ENCODE results near the gene BOD1L1. TPM values are rescaled to one million over a fixed set of nuclear protein-coding genes. Genes with fewer than 3 reads are reported as not detected.

Gene BOD1L1
- total RNA-seq, 4 donors from 2014 or later, result 34.6 to 45.3 (median 35.4) TPM

DNA sequence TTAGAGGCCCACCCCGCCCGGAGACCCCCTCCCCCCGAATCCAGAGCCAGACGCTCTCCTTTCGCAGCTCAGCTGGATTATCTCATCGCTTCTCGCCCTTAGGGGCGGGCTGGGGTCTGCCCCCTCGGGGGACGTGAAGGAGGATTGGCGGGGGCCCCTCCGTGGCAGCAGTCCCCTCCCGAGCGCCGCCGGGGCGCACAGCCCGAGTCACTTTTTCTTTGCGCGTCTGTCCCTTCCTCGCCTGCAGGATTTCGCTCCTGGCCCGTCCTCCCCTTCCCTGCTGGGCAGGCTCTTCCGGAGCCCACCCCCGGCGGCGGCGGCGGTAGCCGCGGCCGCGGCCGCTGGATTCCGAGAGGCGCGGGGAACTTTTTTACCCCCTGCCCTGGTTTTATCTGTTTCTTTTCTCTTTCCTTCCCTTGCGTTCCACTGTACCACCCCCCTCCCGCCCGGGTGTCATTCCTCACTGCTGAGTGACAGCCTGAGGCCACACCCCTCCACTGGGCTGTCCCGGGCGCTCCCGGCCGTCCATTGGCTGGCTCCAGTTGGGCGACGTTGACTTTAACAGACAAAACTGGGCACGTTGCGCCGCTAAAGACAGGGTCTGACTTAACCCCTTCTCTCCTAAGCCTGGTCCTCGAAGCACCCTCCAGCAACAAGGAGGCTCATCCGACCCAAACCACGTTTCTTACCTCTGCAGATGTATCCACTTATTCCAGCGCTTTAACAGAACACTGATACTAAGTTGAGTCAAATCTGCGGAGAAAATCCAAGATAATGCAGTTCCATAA, 82.7 kb downstream of the BOD1L1 start:
- peak overlapping the region; percentile 35 to 58 for H3K4me3 ChIP-seq
- peaks cover 100% of the 10 kb centered on the region for H3K27me3 ChIP-seq
- WGBS, 2 donors (ENCODE audit: low coverage in 1 of 2), result 0 to 1% methylated on average over 14 to 38 of the region's 54 CpGs
- peak overlapping the region in 3 of 4 donors; percentile 47 to 74 (median 50) for H3K27ac ChIP-seq
- TF ChIP-seq, protein P1, sequence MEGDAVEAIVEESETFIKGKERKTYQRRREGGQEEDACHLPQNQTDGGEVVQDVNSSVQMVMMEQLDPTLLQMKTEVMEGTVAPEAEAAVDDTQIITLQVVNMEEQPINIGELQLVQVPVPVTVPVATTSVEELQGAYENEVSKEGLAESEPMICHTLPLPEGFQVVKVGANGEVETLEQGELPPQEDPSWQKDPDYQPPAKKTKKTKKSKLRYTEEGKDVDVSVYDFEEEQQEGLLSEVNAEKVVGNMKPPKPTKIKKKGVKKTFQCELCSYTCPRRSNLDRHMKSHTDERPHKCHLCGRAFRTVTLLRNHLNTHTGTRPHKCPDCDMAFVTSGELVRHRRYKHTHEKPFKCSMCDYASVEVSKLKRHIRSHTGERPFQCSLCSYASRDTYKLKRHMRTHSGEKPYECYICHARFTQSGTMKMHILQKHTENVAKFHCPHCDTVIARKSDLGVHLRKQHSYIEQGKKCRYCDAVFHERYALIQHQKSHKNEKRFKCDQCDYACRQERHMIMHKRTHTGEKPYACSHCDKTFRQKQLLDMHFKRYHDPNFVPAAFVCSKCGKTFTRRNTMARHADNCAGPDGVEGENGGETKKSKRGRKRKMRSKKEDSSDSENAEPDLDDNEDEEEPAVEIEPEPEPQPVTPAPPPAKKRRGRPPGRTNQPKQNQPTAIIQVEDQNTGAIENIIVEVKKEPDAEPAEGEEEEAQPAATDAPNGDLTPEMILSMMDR (IDR thresholded peaks at IDR 0.05), result no peak
- TF ChIP-seq POLR2A (IDR thresholded peaks at IDR 0.05), result peak in 1 of 2 donors; percentile 8
- TF ChIP-seq EP300 (IDR thresholded peaks at IDR 0.05), result no peak
- no peak for TF ChIP-seq POLR2AphosphoS5 (IDR thresholded peaks at IDR 0.05)
- ATAC-seq, result peak; percentile 81
- peaks cover 0 to 10% (median 0%) of the 10 kb centered on the region in 3 donors for H3K9me3 ChIP-seq
- no peaks in the 10 kb centered on the region for H3K36me3 ChIP-seq
- H3K4me1 ChIP-seq, result peaks cover 0 to 79% (median 35%) of the 10 kb centered on the region in 3 donors

- TF ChIP-seq POLR2AphosphoS5 (IDR thresholded peaks at IDR 0.05) (no peak), EP300 (IDR thresholded peaks at IDR 0.05) (no peak), POLR2A (IDR thresholded peaks at IDR 0.05) (no peak)
- TF ChIP-seq, protein P1 (IDR thresholded peaks at IDR 0.05), result no peak
- Histone ChIP-seq H3K36me3 (no peaks in the 10 kb centered on the region), H3K27ac (peak within 1 kb of the TSS in 3 of 4 donors; percentile 47 to 74 (median 50)), H3K27me3 (peaks cover 100% of the 10 kb centered on the region), H3K9me3 (peaks cover 0 to 14% (median 0%) of the 10 kb centered on the region in 3 donors), H3K4me1 (peaks cover 0 to 83% (median 35%) of the 10 kb centered on the region in 3 donors), H3K4me3 (peak within 1 kb of the TSS; percentile 35 to 58)
- peak; percentile 15 for ATAC-seq
- 0% methylated on average over 4 of the region's 96 CpGs; no CpG with 5 or more reads in 1 of the 2 donors for WGBS, 2 donors (ENCODE audit: low coverage in 1 of 2)
Measured at GRCh38 chr4:13543839-13544605, 83.5 kb downstream of the BOD1L1 start, which contains the start of gene NKX3-2. TSS of gene NKX3-2 (minus strand) at chr4:13544508. CDS start at chr4:13544414, 94 bp downstream.

DNA sequence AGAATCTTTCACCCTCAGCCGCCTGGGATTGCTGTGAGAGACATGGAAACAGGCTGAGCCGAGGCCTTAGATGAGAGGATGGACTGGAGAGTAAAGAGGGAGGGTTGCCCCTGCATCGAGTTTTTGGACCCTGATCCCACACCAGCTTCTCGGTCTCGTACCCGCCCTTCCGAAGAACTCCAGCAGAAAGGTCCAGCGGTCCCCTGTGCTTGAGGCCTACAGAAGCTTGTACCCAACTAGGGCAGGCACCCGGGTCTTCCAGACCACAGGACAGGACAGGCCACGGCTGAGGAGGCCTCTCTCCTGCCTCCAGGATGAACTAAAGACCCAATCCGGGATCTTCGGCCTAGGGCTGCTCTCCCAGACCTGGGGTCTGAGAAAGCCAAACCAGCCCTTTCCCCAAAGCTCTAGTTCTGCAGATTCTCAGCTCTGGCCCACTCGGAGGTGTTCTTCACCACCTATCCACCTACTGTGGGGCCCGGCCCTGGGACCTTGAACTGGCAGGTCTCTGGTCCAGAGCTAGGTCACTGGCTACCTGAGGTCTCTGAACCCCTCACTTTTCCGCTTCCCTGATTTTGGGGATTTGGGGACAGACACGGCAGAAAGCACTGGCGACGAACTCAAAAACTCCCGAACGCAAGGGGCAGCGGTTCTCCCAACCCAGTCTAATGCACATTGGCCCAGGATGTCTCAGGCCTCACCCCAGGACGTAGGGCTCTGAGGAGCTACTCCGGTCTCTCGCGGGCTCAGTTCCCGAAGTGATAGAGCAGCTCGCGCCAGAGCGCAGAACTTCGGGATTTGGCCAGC, 84.3 kb downstream of the BOD1L1 start:
- Histone ChIP-seq H3K4me3 (peak overlapping the region; percentile 35 to 58), H3K27me3 (peaks cover 100% of the 10 kb centered on the region), H3K9me3 (peaks cover 0 to 20% (median 0%) of the 10 kb centered on the region in 3 donors), H3K36me3 (no peaks in the 10 kb centered on the region), H3K27ac (peak overlapping the region in 2 of 4 donors; percentile 50 to 74), H3K4me1 (peaks cover 0 to 85% (median 35%) of the 10 kb centered on the region in 3 donors)
- no peak for ATAC-seq
- WGBS, 2 donors (ENCODE audit: low coverage in 1 of 2), result 70% methylated on average over 7 of the region's 30 CpGs; no CpG with 5 or more reads in 1 of the 2 donors
- TF ChIP-seq POLR2AphosphoS5 (IDR thresholded peaks at IDR 0.05) (no peak), EP300 (IDR thresholded peaks at IDR 0.05) (no peak), POLR2A (IDR thresholded peaks at IDR 0.05) (no peak)
- TF ChIP-seq, protein P1 (IDR thresholded peaks at IDR 0.05), result no peak

DNA sequence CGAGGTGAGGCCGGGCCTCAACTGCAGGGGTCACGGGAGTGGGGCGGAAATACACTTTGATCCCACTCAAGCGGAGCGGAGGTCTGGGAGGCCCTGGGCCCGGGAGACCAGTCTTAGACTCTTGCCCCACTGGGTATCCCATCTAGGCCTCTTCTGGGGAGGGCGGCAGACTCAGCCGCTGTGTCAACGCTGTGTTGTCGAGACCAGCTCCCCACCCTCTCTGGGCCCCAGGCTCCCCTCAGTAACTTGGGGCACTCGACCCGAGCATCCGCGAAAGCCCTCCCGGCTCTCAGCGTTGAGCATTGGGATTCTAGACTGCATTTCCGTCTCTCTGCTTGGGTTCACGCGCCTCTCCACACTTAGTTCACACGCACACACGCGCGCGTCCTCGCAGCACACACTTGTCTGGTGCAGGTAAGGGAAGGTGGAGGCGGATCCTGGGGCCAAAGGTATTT, 84.9 kb downstream of the BOD1L1 start:
- Histone ChIP-seq H3K4me3 (peak overlapping the region in 1 of 2 donors; percentile 58), H3K9me3 (peaks cover 0 to 25% (median 0%) of the 10 kb centered on the region in 3 donors), H3K27me3 (peaks cover 100% of the 10 kb centered on the region), H3K27ac (no peak overlapping the region), H3K36me3 (no peaks in the 10 kb centered on the region), H3K4me1 (peaks cover 0 to 83% (median 30%) of the 10 kb centered on the region in 3 donors)
- TF ChIP-seq EP300 (IDR thresholded peaks at IDR 0.05), result no peak
- TF ChIP-seq, protein P1 (IDR thresholded peaks at IDR 0.05), result no peak
- no peak for TF ChIP-seq POLR2A (IDR thresholded peaks at IDR 0.05)
- TF ChIP-seq POLR2AphosphoS5 (IDR thresholded peaks at IDR 0.05), result no peak
- no peak for ATAC-seq
- 62 to 89% methylated on average over 9 to 10 of the region's 27 CpGs for WGBS, 2 donors (ENCODE audit: low coverage in 1 of 2)
